OCI-LY3 (cell line): ENCODE data around the gene HADHB.

Experiments used
- EZH2phosphoT487 ChIP-seq: fragments of 200-600 bp; shearing (Covaris generic); IDR thresholded peaks from 2 replicates; pipeline ENCODE4 v1.6.1; 2018; ENCODE audit warnings: antibody characterized with exemption, mixed run types, low read depth
- TF ChIP-seq, protein P1 (sequence below): fragments of 200-600, 300-600 bp; sonication (generic); IDR thresholded peaks from 2 replicates; pipeline ENCODE4 v1.5.1; 2014; ENCODE audit warnings: antibody characterized with exemption, low read length, low read depth

DNA sequence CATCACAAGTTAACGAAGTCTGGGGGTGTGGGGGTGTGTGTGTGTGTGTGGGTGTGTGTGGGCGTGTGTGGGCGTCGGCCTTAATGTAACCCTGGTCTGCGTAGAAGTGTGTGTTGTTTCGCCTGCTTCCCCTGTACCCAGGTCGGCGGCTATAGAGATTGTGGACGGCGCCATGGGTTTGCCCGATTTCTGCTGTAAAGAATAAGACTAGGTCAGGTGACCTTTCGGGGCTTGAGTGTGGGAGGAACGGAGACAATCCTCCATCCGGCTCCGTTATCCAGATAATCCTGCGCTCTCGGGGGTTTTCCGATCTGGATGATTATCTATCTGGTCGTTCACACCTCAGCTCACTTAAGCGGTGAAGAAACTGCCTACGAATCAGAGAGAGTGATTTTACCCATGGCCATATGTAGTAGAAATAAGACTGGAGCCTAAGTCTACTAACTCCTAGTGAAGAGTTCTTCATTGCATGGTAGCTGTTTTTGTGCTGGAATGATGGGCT is 543 bp downstream of the HADHB start:
- TF ChIP-seq, protein P1, sequence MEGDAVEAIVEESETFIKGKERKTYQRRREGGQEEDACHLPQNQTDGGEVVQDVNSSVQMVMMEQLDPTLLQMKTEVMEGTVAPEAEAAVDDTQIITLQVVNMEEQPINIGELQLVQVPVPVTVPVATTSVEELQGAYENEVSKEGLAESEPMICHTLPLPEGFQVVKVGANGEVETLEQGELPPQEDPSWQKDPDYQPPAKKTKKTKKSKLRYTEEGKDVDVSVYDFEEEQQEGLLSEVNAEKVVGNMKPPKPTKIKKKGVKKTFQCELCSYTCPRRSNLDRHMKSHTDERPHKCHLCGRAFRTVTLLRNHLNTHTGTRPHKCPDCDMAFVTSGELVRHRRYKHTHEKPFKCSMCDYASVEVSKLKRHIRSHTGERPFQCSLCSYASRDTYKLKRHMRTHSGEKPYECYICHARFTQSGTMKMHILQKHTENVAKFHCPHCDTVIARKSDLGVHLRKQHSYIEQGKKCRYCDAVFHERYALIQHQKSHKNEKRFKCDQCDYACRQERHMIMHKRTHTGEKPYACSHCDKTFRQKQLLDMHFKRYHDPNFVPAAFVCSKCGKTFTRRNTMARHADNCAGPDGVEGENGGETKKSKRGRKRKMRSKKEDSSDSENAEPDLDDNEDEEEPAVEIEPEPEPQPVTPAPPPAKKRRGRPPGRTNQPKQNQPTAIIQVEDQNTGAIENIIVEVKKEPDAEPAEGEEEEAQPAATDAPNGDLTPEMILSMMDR: no peak
- TF ChIP-seq EZH2phosphoT487: no peak
